H9 (cell line): Measurements from ENCODE around the gene SLC7A9. TPM values are rescaled to one million over a fixed set of nuclear protein-coding genes. Genes with fewer than 3 reads are reported as not detected.

Source experiments
- DNase-seq: peaks from one replicate; pipeline ENCODE4 v3.0.0-alpha.2; 2017
- H2AFZ ChIP-seq: one replicate; pipeline ENCODE4 v1.6.1; 2013; ENCODE audit warnings: mild to moderate bottlenecking, low read length, control low read depth, moderate library complexity
- H2AK5ac ChIP-seq: 2 replicates; pipeline ENCODE4 v1.6.1; 2013; ENCODE audit warnings: low read length, control low read depth, mixed read lengths; ENCODE audit not compliant: insufficient read length
- H2BK120ac ChIP-seq: one replicate; pipeline ENCODE4 v1.6.1; 2013; ENCODE audit warnings: low read depth, mild to moderate bottlenecking, low read length, control low read depth, inconsistent platforms; ENCODE audit not compliant: poor library complexity, severe bottlenecking
- H2BK12ac ChIP-seq: 2 replicates; pipeline ENCODE4 v1.6.1; 2013; ENCODE audit warnings: low read length, control low read depth, mixed read lengths, low read depth; ENCODE audit not compliant: insufficient read length
- H2BK15ac ChIP-seq: 2 replicates; pipeline ENCODE4 v1.6.1; 2013; ENCODE audit warnings: low read depth, low read length, control low read depth
- H2BK20ac ChIP-seq: one replicate; pipeline ENCODE4 v1.6.1; 2013; ENCODE audit warnings: low read depth, mild to moderate bottlenecking, low read length, control low read depth, inconsistent platforms; ENCODE audit not compliant: poor library complexity, severe bottlenecking
- H2BK5ac ChIP-seq: 2 replicates; pipeline ENCODE4 v1.6.1; 2013; ENCODE audit warnings: low read length, control low read depth, mixed read lengths; ENCODE audit not compliant: insufficient read length
- H3K14ac ChIP-seq: 2 replicates; pipeline ENCODE4 v1.6.1; 2013; ENCODE audit warnings: low read length, control low read depth; ENCODE audit not compliant: insufficient read depth
- H3K18ac ChIP-seq: 2 replicates; pipeline ENCODE4 v1.6.1; 2013; ENCODE audit warnings: low read depth, mild to moderate bottlenecking, mixed read lengths, low read length, control low read depth; ENCODE audit not compliant: insufficient read length
- H3K23ac ChIP-seq: 2 replicates; pipeline ENCODE4 v1.6.1; 2013; ENCODE audit warnings: low read length, control low read depth, mixed read lengths, low read depth; ENCODE audit not compliant: insufficient read length
- H3K23me2 ChIP-seq: 2 replicates; pipeline ENCODE4 v1.6.1; 2013; ENCODE audit warnings: low read depth, mild to moderate bottlenecking, mixed read lengths, low read length, control low read depth; ENCODE audit not compliant: insufficient read length, poor library complexity, severe bottlenecking
- H3K27ac ChIP-seq: 2 replicates; pipeline ENCODE4 v1.5.1; 2013; ENCODE audit warnings: low read length, control low read depth, mixed read lengths, low read depth; ENCODE audit not compliant: insufficient read length
- H3K27me3 ChIP-seq: 2 replicates; pipeline ENCODE4 v1.6.1; 2013; ENCODE audit warnings: low read length, control low read depth, inconsistent platforms; ENCODE audit not compliant: insufficient read depth
- H3K4ac ChIP-seq: 2 replicates; pipeline ENCODE4 v1.6.1; 2013; ENCODE audit warnings: low read depth, mild to moderate bottlenecking, control low read depth, inconsistent platforms, low read length, moderate library complexity
- H3K4me1 ChIP-seq: 2 replicates; pipeline ENCODE4 v1.6.1; 2013; ENCODE audit warnings: low read length, control low read depth, inconsistent platforms; ENCODE audit not compliant: insufficient read depth
- H3K4me2 ChIP-seq: 2 replicates; pipeline ENCODE4 v1.6.1; 2013; ENCODE audit warnings: low read length, control low read depth, mixed read lengths; ENCODE audit not compliant: insufficient read length, insufficient read depth
- H3K56ac ChIP-seq: 2 replicates; pipeline ENCODE4 v1.6.1; 2013; ENCODE audit warnings: low read depth, mild to moderate bottlenecking, mixed read lengths, low read length, control low read depth; ENCODE audit not compliant: insufficient read length
- H3K79me1 ChIP-seq: 2 replicates; pipeline ENCODE4 v1.6.1; 2013; ENCODE audit warnings: low read depth, mild to moderate bottlenecking, moderate library complexity, low read length, control low read depth, inconsistent platforms; ENCODE audit not compliant: insufficient read depth, poor library complexity, severe bottlenecking
- H3K79me2 ChIP-seq: 2 replicates; pipeline ENCODE4 v1.6.1; 2013; ENCODE audit warnings: low read length, control low read depth, inconsistent platforms; ENCODE audit not compliant: insufficient read depth
- H3K9ac ChIP-seq: 2 replicates; pipeline ENCODE4 v1.6.1; 2013; ENCODE audit warnings: low read length, control low read depth, mixed read lengths; ENCODE audit not compliant: insufficient read length; ENCODE audit errors: extremely low read depth
- H3K9me3 ChIP-seq: one replicate; pipeline ENCODE4 v1.6.1; 2013; ENCODE audit warnings: low read depth, low read length, inconsistent platforms; ENCODE audit not compliant: control insufficient read depth
- H3T11ph ChIP-seq: one replicate; pipeline ENCODE4 v1.6.1; 2013; ENCODE audit warnings: mild to moderate bottlenecking, low read length, control low read depth, inconsistent platforms
- H4K20me1 ChIP-seq: one replicate; pipeline ENCODE4 v1.6.1; 2013; ENCODE audit not compliant: control insufficient read depth, insufficient read length, insufficient read depth
- H4K5ac ChIP-seq: 2 replicates; pipeline ENCODE4 v1.6.1; 2013; ENCODE audit warnings: low read depth, mild to moderate bottlenecking, mixed read lengths, low read length, control low read depth; ENCODE audit not compliant: insufficient read length
- H4K8ac ChIP-seq: replicated peaks from 2 replicates; pipeline ENCODE4 v1.6.1; 2013; ENCODE audit warnings: low read length, control low read depth, mixed read lengths, low read depth; ENCODE audit not compliant: insufficient read length
- H4K91ac ChIP-seq: 2 replicates; pipeline ENCODE4 v1.6.1; 2013; ENCODE audit warnings: low read depth, mild to moderate bottlenecking, moderate library complexity, mixed read lengths, low read length, control low read depth; ENCODE audit not compliant: insufficient read length
- H3K27ac Mint-ChIP-seq, 3 experiments: 2 replicates in 2 of 3; 3 replicates in 1 of 3; pipeline ENCODE4 v1.8.0; 2020 to 2021; ENCODE audit warnings: mixed read lengths in 3 of 3, mild to moderate bottlenecking in 1 of 3, moderate library complexity in 1 of 3
- H3K27me3 Mint-ChIP-seq: 2 replicates; pipeline ENCODE4 v1.8.0; 2021; ENCODE audit warnings: low read depth, mild to moderate bottlenecking, moderate library complexity, mixed read lengths
- H3K36me3 Mint-ChIP-seq, 3 experiments: 2 replicates in 2 of 3; 3 replicates in 1 of 3; pipeline ENCODE4 v1.8.0; 2020 to 2021; ENCODE audit warnings: low read depth in 3 of 3, mixed read lengths in 3 of 3; ENCODE audit not compliant: insufficient read depth in 1 of 3
- H3K4me1 Mint-ChIP-seq, 2 experiments: 2 replicates each; pipeline ENCODE4 v1.8.0; 2020; ENCODE audit warnings: mixed read lengths in 2 of 2
- H3K4me3 Mint-ChIP-seq, 2 experiments: 2 replicates in 1 of 2; 3 replicates in 1 of 2; pipeline ENCODE4 v1.8.0; 2020 to 2021; ENCODE audit warnings: mild to moderate bottlenecking in 2 of 2, mixed read lengths in 2 of 2, moderate library complexity in 1 of 2
- H3K9me3 Mint-ChIP-seq, 2 experiments: 2 replicates in 1 of 2; 3 replicates in 1 of 2; pipeline ENCODE4 v1.8.0; 2020; ENCODE audit warnings: mild to moderate bottlenecking in 2 of 2, mixed read lengths in 2 of 2, moderate library complexity in 1 of 2
- WGBS: extraction: QIAGEN DNeasy Blood & Tissue Kit; methylation state at CpG from one replicate; pipeline ENCODE4 v1.1.7; 2013; ENCODE audit warnings: missing lambda C conversion rate, low lambda C conversion rate, mixed read lengths; ENCODE audit not compliant: insufficient read length; ENCODE audit errors: extremely low coverage; 5-methylcytosine and 5-hydroxymethylcytosine counted together
- total RNA-seq: library from RNA; stranded (reverse); gene quantifications from 2 replicates; pipeline ENCODE4 v1.2.1, GENCODE V29; 2021
- TF ChIP-seq, protein P1 (sequence below): fragments of 200-600 bp; sonication (generic); conservative IDR thresholded peaks from 3 replicates; pipeline ENCODE4 v1.8.0; 2021; ENCODE audit warnings: antibody characterized with exemption, mild to moderate bottlenecking

SLC7A9 gene
- total RNA-seq, 1 experiment from 2014 or later, result not detected

DNA sequence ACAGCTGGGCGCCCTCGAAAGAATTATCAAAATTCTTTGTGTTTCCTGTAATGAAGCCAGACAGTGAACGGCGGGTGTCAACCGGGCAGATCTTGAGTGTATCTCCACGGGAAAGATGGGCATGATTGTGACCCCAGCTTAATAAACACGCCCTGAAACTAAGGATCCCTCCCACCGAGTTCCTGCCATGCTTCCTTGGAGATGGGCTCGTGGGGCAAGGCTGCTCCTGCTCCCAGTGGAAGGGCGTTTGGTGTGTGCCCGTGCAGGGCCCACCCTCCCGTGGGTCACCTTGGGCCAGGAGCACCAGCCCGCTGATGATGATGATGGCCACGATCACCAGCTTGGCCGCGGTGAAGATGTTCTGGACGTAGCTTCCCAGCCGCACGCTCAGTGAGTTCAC, 7.4 kb downstream of the SLC7A9 start:
- Histone ChIP-seq H4K5ac (no peak overlapping the region), H3K79me1 (no peaks in the 10 kb centered on the region), H2AFZ (no peak overlapping the region), H3K27me3 (no peaks in the 10 kb centered on the region), H3T11ph (no peak overlapping the region), H2BK12ac (no peak overlapping the region), H2BK120ac (no peak overlapping the region), H3K18ac (no peak overlapping the region), H4K8ac (no peak overlapping the region), H3K4me1 (no peaks in the 10 kb centered on the region), H3K23ac (no peak overlapping the region), H4K20me1 (no peaks in the 10 kb centered on the region), H2BK5ac (no peak overlapping the region), H2AK5ac (no peak overlapping the region), H2BK15ac (no peak overlapping the region), H3K14ac (no peak overlapping the region), H3K4ac (no peak overlapping the region), H2BK20ac (no peak overlapping the region), H3K9ac (no peak overlapping the region), H3K4me2 (no peak overlapping the region), H3K23me2 (no peaks in the 10 kb centered on the region), H3K79me2 (no peaks in the 10 kb centered on the region), H3K56ac (no peak overlapping the region), H3K27ac (no peak overlapping the region), H4K91ac (no peak overlapping the region), H3K9me3 (no peaks in the 10 kb centered on the region)
- Mint-ChIP-seq H3K36me3 (no peaks in the 10 kb centered on the region), H3K27ac (peak overlapping the region in 1 of 3 experiments; percentile 48; a peak in 1 of 7 replicates), H3K4me1 (0 out of 4 replicates have a peak, but pooled peaks cover 0 to 2% of the 10 kb centered on the region in 2 experiments), H3K27me3 (no peaks in the 10 kb centered on the region), H3K9me3 (no peaks in the 10 kb centered on the region; a peak in 1 of 5 replicates), H3K4me3 (no peak overlapping the region)
- TF ChIP-seq, protein P1, sequence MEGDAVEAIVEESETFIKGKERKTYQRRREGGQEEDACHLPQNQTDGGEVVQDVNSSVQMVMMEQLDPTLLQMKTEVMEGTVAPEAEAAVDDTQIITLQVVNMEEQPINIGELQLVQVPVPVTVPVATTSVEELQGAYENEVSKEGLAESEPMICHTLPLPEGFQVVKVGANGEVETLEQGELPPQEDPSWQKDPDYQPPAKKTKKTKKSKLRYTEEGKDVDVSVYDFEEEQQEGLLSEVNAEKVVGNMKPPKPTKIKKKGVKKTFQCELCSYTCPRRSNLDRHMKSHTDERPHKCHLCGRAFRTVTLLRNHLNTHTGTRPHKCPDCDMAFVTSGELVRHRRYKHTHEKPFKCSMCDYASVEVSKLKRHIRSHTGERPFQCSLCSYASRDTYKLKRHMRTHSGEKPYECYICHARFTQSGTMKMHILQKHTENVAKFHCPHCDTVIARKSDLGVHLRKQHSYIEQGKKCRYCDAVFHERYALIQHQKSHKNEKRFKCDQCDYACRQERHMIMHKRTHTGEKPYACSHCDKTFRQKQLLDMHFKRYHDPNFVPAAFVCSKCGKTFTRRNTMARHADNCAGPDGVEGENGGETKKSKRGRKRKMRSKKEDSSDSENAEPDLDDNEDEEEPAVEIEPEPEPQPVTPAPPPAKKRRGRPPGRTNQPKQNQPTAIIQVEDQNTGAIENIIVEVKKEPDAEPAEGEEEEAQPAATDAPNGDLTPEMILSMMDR, result no peak
- no peak for DNase-seq
- no CpG with 5 or more reads among the region's 19 CpGs for WGBS
